NCI-H524 treated with DMSO at 0.1 percent for 48 hours (cell line): ENCODE measurements around the gene DENND1B.

Experiments used
- DNase-seq: peaks from one replicate; lab custom pipeline; 2025; lab: John Stamatoyannopoulos, UW

Gene DENND1B

GRCh38 chr1:197467881-197468280 is 307.4 kb downstream of the DENND1B start:
- DNase-seq: no peak

GRCh38 chr1:197466813-197467212 is 308.5 kb downstream of the DENND1B start:
- DNase-seq: no peak

GRCh38 chr1:197465528-197466327 is 309.6 kb downstream of the DENND1B start:
- DNase-seq: no peak

GRCh38 chr1:197464044-197464443 is 311.2 kb downstream of the DENND1B start:
- DNase-seq: no peak

GRCh38 chr1:197463142-197463541 is 312.1 kb downstream of the DENND1B start:
- no peak for DNase-seq

- no peak for DNase-seq
These were observed 312.7 kb downstream of the DENND1B start for GRCh38 chr1:197462539-197462938.
